HepG2 (cell line): ENCODE results near the gene MAN1C1.

Experiments used
- ARNT ChIP-seq: fragments of 450-650 bp; IDR thresholded peaks from 2 replicates; pipeline ENCODE4 v1.6.1; 2017
- CBX2 ChIP-seq, 2 experiments: fragments of 200-600 bp in 1 of 2; sonication (generic); formaldehyde crosslinking in 1 of 2; IDR thresholded peaks; 2 replicates each; pipeline versions ENCODE4 v1.7.0 to v1.8.1; 2018 to 2022; ENCODE audit warnings: low read depth in 2 of 2, low read length in 1 of 2, mild to moderate bottlenecking in 1 of 2, missing genetic modification reagents in 1 of 2
- GATAD2A ChIP-seq: IDR thresholded peaks from 2 replicates; pipeline ENCODE4 v1.6.1; 2016
- RFX5 ChIP-seq: IDR thresholded peaks from 2 replicates; pipeline ENCODE4 v1.6.1; 2011; ENCODE audit warnings: low read depth, low read length, improper control_type of control experiment
- SMARCE1 ChIP-seq: fragments of 450-650 bp; IDR thresholded peaks from 2 replicates; pipeline ENCODE4 v1.6.1; 2017; ENCODE audit warnings: borderline replicate concordance
- ZNF331 ChIP-seq: sonication (generic); formaldehyde crosslinking; IDR thresholded peaks from 2 replicates; pipeline ENCODE4 v1.4.0; 2020; ENCODE audit warnings: missing genetic modification reagents
- TF ChIP-seq, protein P1 (sequence below): IDR thresholded peaks from 2 replicates; pipeline ENCODE4 v1.6.1; 2012; ENCODE audit warnings: inconsistent platforms

DNA sequence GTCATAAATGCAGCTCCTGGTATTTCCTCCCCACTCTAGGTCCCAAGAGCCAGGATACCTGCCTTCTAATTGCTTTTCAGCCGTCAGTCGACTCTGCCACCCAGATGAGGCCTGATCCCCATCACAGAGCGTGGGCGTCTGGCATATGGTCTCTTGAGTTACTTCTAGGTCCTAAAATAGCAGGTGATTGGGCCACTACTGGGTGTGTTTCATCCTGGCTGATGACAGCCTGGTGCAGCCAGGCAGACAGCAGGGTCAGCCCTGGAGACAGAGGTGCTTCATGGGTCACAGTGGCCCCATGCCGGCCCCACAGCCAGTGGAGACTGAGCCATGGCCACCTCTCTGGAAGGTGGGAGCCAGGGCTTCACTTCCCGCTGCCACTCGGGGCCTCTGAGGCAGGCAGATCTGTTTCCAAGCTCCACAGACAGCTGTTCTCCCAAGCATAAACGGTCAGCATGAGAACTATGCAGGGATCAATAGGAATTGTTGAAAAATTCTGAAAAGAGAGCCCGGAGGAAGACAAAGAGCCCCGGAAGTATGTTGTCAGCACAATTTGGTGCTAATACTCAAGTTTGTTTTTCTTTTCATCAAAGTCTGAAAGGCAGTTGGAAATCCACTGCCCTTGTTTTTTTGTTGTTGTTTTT, 83.0 kb downstream of the MAN1C1 start:
- no peak for TF ChIP-seq CBX2 (IDR thresholded peaks at IDR 0.05; ENCODE audit: low read depth, low read length)
- no peak for TF ChIP-seq CBX2 (CRISPR knock-in tag; IDR thresholded peaks at IDR 0.05; ENCODE audit: low read depth)
- no peak for TF ChIP-seq GATAD2A
- TF ChIP-seq RFX5, result no peak
- no peak for TF ChIP-seq ARNT
- no peak for TF ChIP-seq ZNF331 (CRISPR knock-in tag)
- TF ChIP-seq SMARCE1, result no peak
- TF ChIP-seq, protein P1, sequence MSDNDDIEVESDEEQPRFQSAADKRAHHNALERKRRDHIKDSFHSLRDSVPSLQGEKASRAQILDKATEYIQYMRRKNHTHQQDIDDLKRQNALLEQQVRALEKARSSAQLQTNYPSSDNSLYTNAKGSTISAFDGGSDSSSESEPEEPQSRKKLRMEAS, result no peak
